T-helper 9 cell (primary cell): ENCODE data around the gene TSHZ2.
"Not testable (repeated sequence)": the region's sequence is repeated elsewhere in the genome, so short reads cannot be mapped to it uniquely, and the experiment has no call there.

Experiments
- DNase-seq: peaks from one replicate; pipeline ENCODE4 v3.0.0-alpha.2; 2020

The TSHZ2 gene

DNA sequence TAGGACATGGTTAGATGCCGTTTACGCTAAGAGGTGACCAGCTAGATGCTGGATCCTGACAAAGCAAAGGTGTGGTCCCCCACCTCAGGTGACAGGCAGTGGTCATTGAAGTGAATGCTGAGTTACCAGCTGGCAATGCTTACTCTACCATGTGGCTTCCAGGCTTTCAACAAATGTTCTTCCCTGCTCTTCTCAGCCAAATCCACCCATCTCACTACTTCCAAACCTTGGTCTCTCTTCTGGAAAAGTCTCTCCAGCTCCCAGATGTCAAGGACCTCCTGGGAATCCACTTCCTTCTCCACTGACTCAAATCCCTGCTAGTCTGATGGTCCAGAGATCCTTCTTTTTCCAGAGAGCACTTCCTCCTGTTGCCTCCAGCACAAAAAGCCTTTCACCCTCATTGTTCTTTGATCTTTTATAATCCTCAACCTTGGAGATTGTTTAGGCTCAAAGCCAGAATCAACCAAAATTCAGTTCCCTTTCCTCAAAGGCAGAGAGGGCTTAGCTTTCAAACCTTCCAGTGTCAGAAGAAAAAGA lies 393.4 kb downstream of the TSHZ2 start:
- no peak for DNase-seq

DNA sequence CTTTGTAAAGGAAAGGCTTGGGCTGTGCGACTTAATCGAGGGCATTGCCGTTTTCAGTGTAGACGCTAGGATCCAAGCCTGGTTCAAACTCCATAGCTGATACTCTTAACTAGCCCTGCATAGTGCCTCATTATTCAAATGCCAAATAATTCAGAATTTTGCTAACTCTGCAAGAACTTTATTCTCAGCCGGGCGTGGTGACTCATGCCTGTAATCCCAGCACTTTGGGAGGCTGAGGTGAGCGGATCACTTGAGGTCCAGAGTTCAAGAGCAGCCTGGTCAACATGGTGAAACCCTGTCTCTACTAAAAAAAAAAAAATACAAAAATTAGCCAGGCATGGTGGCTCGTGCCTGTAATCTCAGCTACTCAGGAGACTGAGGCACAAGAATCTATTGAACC lies 394.8 kb downstream of the TSHZ2 start:
- not testable (repeated sequence) for DNase-seq

DNA sequence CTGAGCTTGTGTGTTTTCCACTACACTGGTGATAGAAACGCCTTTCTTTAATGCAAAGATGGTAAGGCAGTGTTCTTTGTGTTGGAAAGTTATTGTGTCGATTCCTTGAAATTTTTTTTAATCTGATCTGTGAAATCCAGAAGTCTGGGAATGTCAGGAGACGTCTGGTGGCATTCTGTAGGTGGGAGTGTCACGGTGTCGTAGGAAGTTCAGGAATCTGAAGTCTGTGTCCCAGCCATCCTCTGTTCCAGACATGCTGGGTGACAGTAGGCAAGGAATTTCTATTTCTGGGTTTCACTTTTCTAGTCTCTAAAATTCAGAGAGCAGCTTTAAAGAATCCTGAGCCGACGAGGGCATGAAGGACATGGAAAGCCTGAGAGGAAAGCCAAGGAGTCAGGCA lies 397.7 kb downstream of the TSHZ2 start:
- no peak for DNase-seq

DNA sequence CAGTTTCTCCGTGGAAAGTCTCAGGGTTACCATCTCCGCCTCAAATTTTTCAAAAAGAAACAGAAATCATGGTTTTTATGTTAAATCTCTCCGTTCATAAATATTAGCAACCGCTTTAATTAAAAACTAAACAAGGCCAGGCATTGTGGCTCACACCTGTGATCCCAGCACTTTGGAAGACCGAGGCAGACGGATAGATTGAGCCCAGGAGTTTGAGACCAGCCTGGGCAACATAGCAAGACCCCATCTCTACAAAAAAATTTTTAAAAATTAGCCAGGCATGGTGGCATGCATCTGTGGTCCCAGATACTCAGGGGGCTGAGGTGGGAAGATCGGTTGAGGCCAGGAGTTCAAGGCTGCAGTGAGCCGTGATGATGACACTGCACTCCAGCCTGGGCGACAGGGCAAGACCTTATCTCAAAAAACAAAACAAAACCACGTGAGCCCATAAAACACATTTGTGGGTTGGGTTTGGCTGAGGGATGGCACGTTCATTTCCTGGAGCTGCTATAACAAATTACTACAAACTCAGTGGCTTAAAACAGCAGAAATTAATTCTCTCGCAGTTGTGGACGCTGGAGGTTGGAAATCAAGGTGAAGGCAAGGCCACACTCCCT lies 398.3 kb downstream of the TSHZ2 start:
- no peak for DNase-seq

DNA sequence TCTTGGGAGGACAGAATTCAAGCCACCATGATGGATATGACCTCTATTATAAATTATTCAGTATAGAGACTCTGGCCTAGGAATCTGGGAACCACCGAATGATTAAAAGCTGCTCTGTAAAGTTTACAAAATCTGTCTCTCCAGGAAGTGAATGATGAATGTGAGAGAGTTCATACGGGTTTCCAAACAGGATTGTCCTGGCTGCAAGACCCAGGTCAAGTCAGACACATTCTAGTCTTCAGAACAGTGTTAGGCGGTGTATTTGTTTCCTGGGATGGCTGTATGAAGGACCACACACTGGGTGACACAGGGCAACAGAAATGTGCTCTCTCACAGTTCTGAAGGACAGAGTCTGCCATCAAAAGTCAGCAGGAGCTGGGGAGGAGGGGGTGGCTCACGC lies 399.1 kb downstream of the TSHZ2 start:
- DNase-seq, result no peak

DNA sequence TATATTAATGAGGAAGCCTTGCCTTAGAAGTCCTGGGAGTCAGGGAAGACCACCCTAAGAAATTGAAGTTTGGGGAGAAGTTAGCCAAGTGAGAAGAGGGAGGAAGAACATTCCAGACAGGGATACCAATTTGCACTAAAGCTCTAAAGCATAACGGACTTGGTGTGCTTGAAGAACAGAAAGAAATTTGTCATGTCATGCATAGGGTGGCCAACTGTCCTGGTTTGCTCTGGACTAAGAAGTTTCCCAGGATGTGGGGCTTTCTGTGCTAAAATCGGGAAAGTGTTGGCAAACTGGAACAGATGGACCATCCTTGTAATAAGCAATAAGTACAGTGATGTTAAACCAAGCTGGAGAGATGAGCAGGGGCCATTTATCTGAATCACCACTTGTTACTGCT lies 403.9 kb downstream of the TSHZ2 start:
- DNase-seq, result no peak

DNA sequence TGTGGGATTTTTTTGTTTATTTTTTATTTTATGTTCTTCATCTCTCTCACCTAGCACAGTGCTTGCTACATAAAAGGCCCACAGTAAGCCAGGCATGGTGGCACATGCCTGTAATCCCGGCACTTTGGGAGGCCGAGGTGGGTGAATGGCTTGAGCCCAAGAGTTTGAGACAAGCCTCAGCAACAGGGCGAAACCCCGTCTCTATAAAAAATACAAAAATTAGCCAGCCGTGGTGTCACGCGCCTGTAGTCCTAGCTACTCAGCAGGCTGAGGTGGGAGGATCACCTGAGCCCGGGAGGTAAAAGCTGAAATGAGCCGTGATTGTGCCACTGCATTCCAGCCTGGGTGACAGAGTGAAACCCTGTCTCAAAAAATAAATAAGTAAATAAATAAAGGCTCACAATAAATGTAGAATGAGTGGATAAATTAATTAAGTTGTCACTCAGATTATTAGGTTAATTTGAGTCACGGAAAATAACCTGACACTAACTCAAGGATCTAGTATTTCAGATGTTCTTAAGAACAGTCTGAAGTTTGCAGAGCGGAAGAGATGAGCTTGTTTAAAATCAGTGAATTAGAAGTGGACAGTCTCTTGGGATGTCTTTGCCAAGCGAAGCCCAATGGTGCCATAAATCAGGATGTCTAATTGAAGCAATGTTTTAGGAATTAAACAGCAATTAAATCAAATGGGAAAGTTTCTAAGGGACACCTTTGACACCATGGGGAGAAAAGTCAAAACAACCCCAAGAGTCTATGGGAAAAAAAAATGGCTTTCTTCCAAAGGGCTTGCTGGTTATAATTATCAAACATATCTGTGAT lies 407.1 kb downstream of the TSHZ2 start:
- no peak for DNase-seq

DNA sequence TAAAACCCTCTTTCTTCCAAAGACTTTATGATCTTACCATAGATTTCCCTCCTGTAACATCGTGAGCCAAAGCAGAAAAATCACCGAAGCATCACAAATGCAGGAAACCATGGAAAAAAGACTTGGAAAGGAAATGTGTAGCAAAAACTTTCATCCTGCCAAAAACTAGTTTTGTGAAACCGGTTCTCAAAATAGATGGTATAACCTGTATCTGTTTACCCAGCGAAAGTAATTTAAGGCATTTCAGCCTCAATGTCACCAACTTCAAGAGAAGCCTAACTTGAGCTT lies 407.6 kb downstream of the TSHZ2 start:
- no peak for DNase-seq

DNA sequence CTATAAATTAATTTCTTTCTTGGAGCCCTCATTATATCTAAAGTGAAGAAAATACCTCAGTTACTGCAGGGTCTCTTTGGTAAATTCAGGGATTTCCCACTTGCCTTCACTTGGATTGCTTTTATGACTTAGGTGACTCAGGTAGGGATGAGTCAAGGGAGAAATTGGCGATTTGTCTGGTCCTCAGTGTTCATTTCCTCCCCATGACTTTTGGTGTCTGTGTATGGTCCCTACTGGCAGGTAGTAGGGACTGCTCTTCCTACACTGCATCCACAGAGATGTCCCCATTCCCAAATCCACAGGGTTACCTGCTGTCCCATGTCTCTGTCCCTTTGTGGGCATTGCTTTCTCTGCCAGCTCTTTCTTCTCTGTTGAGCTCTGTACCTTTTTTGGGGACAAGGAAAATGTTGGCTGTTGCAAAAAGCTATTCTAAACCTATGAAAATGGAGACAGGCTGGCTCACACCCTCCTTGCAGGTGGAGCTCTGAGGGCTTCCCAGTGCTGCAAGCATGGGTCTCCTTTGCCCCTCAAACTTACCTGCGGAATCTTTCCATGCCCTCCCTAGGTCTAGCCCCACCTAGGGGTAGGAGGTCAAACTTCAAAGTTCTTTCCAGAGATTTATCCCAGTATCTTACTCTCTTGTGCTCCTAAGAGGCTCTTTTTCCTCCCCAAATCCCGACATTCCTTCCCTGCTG lies 409.6 kb downstream of the TSHZ2 start:
- DNase-seq, result no peak

DNA sequence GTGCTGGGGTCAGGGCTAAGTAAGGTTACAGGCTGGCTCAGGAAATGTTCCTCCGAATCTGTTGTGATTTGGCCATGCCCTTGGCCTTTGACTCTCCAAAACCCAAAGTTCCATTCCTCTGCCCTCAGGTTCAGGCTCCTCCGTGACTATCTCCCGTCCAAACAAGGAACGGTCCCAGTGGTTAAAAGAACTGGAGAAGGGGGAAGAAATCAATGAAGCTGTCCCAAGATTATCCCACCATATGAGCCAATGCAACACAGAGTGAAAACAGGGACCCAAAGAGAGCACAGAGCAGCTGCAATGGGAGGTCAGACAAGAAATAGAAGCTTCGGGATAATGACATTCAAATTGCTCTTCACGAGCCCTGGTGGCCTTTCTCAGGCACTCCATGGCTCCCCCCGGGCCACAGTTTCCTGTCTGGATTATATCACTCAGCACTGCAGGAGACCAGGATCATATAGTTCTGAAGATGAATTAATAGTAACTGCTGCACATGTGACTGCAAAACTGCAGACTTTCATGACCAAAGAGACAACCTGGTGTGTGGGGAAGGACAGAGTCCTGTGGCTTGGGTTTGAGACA lies 410.2 kb downstream of the TSHZ2 start:
- no peak for DNase-seq

DNA sequence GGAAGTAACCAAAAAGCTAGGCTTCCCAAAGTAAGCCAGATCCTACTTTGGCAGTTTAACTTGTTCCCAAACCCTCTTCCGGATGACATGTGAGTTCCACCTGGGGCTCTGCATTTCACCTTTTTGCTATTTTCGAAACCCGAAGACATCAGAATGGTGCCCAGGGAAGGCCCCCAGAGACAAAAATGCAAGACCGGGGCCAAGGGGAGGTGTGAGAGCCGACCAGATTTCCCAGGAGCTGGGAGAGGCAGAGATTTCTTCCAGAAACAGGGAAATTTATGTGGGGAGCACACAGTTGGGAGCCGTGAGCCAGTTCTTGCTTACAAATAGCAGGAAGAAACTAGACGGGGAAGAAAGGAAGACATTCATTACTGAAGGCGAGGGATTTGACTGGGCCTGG lies 411.8 kb downstream of the TSHZ2 start:
- DNase-seq, result no peak

DNA sequence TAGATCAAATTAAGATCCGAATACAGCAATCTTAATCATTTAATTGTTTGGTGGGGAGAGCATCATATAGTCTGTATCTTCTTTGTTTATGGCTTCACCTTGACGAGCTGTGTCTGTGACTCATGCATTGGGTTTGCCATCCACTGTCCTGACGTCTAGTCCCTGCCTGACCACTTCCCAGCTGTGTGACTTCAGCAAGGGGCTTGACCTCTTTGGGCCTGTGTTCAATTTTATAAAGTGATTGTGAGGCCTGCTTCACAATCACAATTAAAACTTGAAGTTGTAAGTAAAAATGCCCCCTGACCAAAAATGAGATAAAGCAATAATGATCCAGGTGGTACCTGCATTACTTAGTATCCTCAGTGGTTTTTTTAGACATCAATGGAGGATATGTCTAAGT lies 412.2 kb downstream of the TSHZ2 start:
- DNase-seq, result no peak

DNA sequence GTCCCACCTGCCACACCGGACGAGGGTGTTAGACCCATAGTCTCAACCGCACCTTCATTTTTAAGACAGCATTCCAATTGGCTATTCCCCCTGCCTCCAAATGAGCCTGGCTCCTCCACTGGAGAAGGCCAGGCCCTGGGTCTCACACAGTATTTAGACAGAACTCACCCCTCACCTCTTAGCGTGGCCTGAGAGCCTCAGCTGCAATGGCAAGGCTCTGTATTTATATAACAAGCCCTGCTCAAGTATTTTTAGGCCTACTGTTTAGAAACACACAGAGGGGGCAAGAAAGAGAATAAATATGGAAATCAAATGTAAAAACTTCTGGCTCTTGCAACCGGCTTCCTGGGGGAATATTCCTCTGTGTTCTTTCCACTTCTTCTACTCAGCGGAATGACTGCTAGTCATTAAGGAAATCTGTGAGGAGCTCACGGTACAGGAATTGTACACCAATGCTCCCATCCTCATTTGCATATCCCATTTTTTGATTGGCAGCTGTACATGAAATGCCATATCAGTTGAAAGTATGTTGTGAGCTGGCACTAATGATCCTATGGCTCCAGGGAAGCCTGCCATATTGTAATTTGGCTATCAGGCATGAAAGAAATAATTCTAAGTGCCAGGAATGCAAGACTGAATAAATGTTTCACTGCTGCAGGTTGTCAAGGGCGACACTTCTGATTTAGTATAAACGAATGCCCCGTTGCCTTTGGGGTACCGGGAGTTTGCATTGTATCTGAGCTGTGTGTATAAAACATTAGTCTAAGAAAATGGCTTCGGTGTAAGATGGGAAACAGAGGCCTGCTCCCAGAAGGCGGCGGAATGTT lies 414.0 kb downstream of the TSHZ2 start:
- DNase-seq, result no peak

DNA sequence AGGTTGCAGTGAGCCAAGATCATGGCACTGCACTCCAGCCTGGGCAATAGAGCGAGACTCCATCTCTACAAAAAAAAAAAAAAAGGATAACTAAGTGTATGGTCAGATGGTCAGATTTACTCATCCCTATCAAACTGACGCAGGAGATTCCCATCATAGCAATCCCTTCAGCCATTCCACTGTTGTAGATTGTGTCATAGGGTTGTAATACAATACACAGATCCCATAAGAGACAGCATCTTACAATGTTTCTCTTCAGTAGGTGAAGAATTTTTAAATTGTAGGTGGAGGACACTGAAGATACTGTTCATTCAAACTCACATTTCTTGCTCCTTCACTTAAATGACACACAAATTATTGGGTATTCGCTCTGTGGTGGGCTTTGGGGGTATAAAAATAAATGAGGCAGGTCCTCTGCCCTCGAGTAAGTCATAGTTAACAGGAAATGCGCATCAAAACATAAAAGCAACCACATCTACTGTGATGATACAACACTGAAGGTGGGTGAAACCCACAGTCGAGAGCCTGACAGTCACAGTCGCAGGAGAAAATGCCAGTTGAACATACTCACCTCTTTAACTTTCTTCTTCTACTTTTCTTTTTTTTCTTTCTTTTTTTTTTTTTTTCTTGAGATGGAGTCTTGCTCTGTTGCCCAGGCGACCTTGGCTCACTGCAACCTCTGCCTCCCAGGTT lies 416.0 kb downstream of the TSHZ2 start:
- no peak for DNase-seq

DNA sequence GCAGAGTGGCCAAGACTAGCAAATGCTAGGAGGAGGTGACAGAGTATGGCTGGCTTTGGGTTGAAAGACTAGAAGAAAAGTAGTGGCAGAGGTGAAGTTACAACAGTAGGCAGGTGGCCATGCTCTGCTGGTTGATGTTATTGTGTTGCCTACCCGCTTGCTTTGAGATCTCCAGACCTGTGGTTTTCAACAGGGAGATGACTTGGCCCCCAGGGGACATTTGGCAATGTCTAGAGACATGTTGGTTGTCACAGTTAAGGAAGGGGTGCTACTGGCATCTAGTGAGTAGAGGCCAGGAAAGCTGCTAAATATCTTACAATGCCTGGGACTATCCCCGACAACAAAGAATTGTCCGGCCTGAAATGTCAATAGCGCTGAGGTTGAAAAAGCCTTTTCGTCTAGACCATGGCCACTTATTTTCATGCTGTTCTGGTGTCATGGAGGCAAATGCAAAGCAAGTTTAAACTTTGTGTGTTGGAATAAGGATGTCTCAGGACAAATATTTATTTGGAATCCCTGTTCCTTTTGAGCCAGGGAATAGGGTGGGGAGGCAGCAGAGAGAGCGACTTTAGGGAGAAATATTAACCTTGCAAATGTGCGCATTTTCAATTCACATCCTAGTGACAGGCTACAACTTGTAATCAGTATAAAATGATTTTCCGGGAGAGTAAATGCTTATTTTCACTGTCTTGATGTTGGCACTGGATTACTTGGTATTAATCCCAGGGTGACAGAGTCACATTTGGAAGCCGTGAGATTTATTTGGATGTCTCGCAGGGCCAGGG lies 417.6 kb downstream of the TSHZ2 start:
- DNase-seq, result no peak

DNA sequence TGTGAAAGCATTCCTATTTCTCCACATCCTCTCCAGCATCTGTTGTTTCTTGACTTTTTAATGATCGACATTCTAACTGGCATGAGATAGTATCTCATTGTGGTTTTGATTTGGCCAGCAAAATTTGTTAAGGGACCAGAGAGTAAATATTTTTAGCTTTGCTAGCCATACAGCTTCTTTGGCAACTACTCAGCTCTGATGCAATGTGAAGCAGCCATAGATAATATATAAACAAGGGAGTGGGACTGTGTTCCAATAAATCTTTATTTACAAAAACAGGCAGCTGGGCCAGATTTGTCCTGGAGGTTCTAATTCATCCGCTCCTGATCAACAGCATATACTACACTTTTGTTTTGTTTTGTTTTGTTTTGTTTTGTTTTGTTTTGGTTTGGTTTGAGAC lies 418.6 kb downstream of the TSHZ2 start:
- no peak for DNase-seq

DNA sequence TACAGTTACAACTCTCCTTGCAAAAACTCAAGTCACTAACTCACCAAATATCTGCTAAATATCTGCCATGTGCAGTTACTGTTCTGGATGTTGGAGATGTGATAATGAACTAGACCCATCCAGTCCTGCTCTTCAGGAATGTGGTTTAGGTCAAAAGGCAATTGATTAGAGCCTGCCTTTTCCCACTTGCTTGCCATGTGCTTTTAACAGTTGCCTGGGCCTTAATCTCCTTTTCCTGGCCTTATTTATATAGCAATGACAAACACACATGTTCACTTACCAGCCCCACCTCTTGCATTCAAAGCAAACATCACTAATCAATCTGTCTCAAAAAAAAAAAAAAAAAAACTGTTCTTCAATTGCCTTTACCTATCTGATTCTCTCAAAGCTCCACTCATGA lies 422.3 kb downstream of the TSHZ2 start:
- DNase-seq, result no peak

DNA sequence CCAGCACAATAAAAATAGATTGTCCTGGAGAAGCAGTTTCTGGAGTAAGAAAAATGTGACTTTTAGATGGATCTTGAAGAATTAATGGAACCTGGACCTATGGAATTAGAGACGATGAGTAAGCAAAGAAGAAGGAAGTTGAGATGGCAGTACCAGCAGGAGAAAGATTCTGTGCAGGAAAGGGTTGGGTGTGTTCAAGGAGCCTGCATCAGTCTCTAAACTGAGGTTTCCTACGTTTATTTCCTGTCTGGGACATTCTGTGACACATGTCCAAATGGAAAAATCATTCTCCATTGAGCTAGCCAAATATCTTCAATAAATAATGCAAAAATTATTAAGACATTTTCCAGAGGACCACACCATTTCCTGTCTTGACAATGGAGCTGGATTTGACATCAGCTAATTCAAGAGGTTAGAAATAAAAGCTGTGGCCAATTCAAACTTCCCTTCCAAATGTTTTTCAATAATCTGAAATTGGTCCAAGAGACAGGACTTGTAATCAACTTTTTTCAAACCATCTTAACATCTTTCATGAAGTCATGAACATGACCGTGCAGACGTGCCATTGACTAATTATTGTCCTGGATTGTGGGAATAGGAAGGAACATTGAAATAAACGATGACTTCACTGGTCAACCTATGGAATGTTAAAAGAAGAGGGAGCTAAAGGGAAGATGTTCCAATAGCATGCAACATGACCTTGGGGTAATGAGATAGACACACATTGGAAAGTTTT lies 423.2 kb downstream of the TSHZ2 start:
- DNase-seq, result no peak

DNA sequence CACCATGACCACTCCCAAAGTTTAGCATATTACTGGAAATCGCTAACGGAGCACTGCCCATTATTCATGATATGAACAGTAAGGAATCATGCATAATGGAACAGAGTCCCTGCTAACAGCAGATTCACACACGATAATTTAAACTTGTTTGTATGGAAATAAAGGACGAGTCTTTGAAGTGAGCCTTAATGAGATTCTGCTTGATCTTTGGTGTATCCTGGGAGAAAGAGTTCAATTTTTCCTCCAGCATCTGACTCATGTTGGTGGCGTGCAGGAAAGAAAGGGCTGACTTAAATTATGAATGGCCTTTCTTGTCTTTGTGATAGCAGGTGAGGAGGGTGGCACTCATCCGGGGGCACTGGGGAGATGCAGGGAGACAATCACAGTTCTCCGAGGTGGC lies 426.9 kb downstream of the TSHZ2 start:
- DNase-seq, result no peak

DNA sequence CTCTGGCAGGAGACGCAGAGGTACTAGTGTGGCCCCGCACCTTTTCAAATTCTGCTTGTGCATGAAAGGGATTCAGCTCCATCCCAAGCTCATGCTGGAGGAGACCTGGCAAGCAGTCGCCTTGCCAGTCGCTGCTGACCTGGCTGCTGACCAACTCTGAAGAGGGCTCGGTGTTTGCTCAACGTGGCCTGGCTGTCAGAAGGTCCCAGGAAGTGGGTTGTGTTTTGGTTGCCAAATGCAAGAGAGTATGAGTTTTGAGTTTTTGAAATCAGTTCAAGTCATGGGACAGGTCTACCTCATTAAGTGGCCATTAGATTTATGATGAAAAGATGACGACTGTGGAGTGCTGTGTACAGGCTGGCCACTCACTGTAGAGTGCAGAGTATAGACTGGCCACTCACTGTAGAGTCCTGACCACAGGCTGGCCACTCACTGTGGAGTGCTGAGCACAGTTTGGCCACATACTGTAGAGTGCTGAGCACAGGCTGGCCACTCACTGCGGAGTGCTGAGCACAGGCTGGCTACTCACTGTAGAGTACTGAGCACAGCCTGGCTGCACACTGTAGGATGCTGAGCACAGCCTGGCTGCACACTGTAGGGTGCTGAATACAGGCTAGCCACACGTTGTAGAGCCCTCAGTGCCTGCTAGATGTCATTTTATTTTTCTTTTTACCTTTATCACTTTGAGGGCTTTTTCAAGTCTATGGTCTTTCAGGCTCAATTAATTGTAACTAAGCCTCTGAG lies 427.6 kb downstream of the TSHZ2 start:
- DNase-seq, result no peak
